ENCODE measurements around the gene EYS. TPM values are rescaled to one million over a fixed set of nuclear protein-coding genes. Genes with fewer than 3 reads are reported as not detected.

Gene EYS
- total RNA-seq, 1 experiment from 2014 or later, result not detected

GRCh38 chr6:64912966-64913365 lies 794.1 kb downstream of the EYS start:
- no peak for DNase-seq
- intact Hi-C loops (cut with micrococcal nuclease; ENCODE audit: unreplicated experiment), result no loop called here
- Histone ChIP-seq H3K4me3 (ENCODE audit: low read depth, low read length) (no peak overlapping the region), H3K27me3 (replicated peaks; ENCODE audit: control insufficient read depth, insufficient read depth, low read length) (no peaks in the 10 kb centered on the region), H3K36me3 (ENCODE audit: control insufficient read depth, insufficient read depth, low read length) (no peaks in the 10 kb centered on the region), H3K9me3 (no peaks in the 10 kb centered on the region), H3K4me1 (no peaks in the 10 kb centered on the region)
- Mint-ChIP-seq H3K4me1 (ENCODE audit: low read depth, unreplicated experiment) (no peaks in the 10 kb centered on the region), H3K27me3 (ENCODE audit: insufficient read depth, unreplicated experiment) (peaks cover 13% of the 10 kb centered on the region), H3K4me3 (ENCODE audit: unreplicated experiment) (no peak overlapping the region), H3K36me3 (ENCODE audit: insufficient read depth, unreplicated experiment) (no peaks in the 10 kb centered on the region), H3K9me3 (ENCODE audit: unreplicated experiment) (no peaks in the 10 kb centered on the region), H3K27ac (ENCODE audit: unreplicated experiment) (no peak overlapping the region)
- POLR2A ChIA-PET, result no interaction called here
- CTCF ChIA-PET, result no interaction called here
- BruUV-seq (replicated peaks), result no TSS peak
- TF ChIP-seq CTCF (IDR thresholded peaks at IDR 0.05; ENCODE audit: insufficient read depth in 1 of 2, low read depth in 1 of 2, low read length in 1 of 2, severe bottlenecking in 1 of 2, unreplicated experiment in 1 of 2), result no peak

GRCh38 chr6:64908104-64908503 lies 798.9 kb downstream of the EYS start:
- no TSS peak for BruUV-seq (replicated peaks)
- ChIA-PET CTCF (no interaction called here), POLR2A (no interaction called here)
- Histone ChIP-seq H3K36me3 (ENCODE audit: control insufficient read depth, insufficient read depth, low read length) (no peaks in the 10 kb centered on the region), H3K27me3 (replicated peaks; ENCODE audit: control insufficient read depth, insufficient read depth, low read length) (no peaks in the 10 kb centered on the region), H3K4me1 (no peaks in the 10 kb centered on the region), H3K9me3 (no peaks in the 10 kb centered on the region), H3K4me3 (ENCODE audit: low read depth, low read length) (no peak overlapping the region)
- DNase-seq, result no peak
- Mint-ChIP-seq H3K27ac (ENCODE audit: unreplicated experiment) (no peak overlapping the region), H3K4me3 (ENCODE audit: unreplicated experiment) (no peak overlapping the region), H3K9me3 (ENCODE audit: unreplicated experiment) (no peaks in the 10 kb centered on the region), H3K4me1 (ENCODE audit: low read depth, unreplicated experiment) (no peaks in the 10 kb centered on the region), H3K36me3 (ENCODE audit: insufficient read depth, unreplicated experiment) (no peaks in the 10 kb centered on the region), H3K27me3 (ENCODE audit: insufficient read depth, unreplicated experiment) (peaks cover 4% of the 10 kb centered on the region)
- TF ChIP-seq CTCF (IDR thresholded peaks at IDR 0.05; ENCODE audit: insufficient read depth in 1 of 2, low read depth in 1 of 2, low read length in 1 of 2, severe bottlenecking in 1 of 2, unreplicated experiment in 1 of 2), result no peak
- intact Hi-C loops (cut with micrococcal nuclease; ENCODE audit: unreplicated experiment), result no loop called here

- H3K36me3 Mint-ChIP-seq (ENCODE audit: insufficient read depth, unreplicated experiment), result no peaks in the 10 kb centered on the region
- no peaks in the 10 kb centered on the region for H3K4me1 Mint-ChIP-seq (ENCODE audit: low read depth, unreplicated experiment)
- POLR2A ChIA-PET, result no interaction called here
- DNase-seq, result no peak
- intact Hi-C loops (cut with micrococcal nuclease; ENCODE audit: unreplicated experiment), result no loop called here
- H3K27me3 ChIP-seq (replicated peaks; ENCODE audit: control insufficient read depth, insufficient read depth, low read length), result no peaks in the 10 kb centered on the region
- no peak overlapping the region for H3K27ac Mint-ChIP-seq (ENCODE audit: unreplicated experiment)
- H3K9me3 ChIP-seq, result no peaks in the 10 kb centered on the region
- H3K27me3 Mint-ChIP-seq (ENCODE audit: insufficient read depth, unreplicated experiment), result peaks cover 4% of the 10 kb centered on the region
- TF ChIP-seq CTCF (IDR thresholded peaks at IDR 0.05; ENCODE audit: insufficient read depth in 1 of 2, low read depth in 1 of 2, low read length in 1 of 2, severe bottlenecking in 1 of 2, unreplicated experiment in 1 of 2), result no peak
- H3K36me3 ChIP-seq (ENCODE audit: control insufficient read depth, insufficient read depth, low read length), result no peaks in the 10 kb centered on the region
- H3K4me3 Mint-ChIP-seq (ENCODE audit: unreplicated experiment), result no peak overlapping the region
- no peaks in the 10 kb centered on the region for H3K9me3 Mint-ChIP-seq (ENCODE audit: unreplicated experiment)
- CTCF ChIA-PET, result no interaction called here
- no peak overlapping the region for H3K4me3 ChIP-seq (ENCODE audit: low read depth, low read length)
- no peaks in the 10 kb centered on the region for H3K4me1 ChIP-seq
- no TSS peak for BruUV-seq (replicated peaks)
Measured at GRCh38 chr6:64904616-64905015, 802.4 kb downstream of the EYS start.

Data from Caco-2 (cell line).